HL-60 (cell line): ENCODE data around the gene LRRC61.

Experiments used
- DNase-seq, 2 experiments: peaks; one replicate each; pipeline ENCODE4 v3.0.0-alpha.2; 2010 to 2020; ENCODE audit warnings: low read depth in 1 of 2, low spot score in 1 of 2
- H3K27ac ChIP-seq: fragments of 250-450 bp; sonication (Bioruptor Pico); replicated peaks from 2 replicates; pipeline ENCODE4 v1.5.1; 2020; ENCODE audit warnings: mild to moderate bottlenecking, moderate library complexity
- H3K27me3 ChIP-seq: fragments of 250-450 bp; sonication (Bioruptor Pico); 2 replicates; pipeline ENCODE4 v1.5.1; 2021; ENCODE audit warnings: mild to moderate bottlenecking, moderate library complexity; ENCODE audit not compliant: insufficient read depth, poor library complexity, severe bottlenecking
- H3K4me3 ChIP-seq: replicated peaks from 2 replicates; pipeline ENCODE4 v1.5.1; 2011; ENCODE audit warnings: mild to moderate bottlenecking, control low read depth, low read length; ENCODE audit not compliant: insufficient read depth
- GABPA ChIP-seq: IDR thresholded peaks from 2 replicates; pipeline ENCODE4 v1.6.1; 2012; ENCODE audit warnings: low read depth
- POLR2AphosphoS5 ChIP-seq: IDR thresholded peaks from 2 replicates; pipeline ENCODE4 v1.6.1; 2012; ENCODE audit warnings: low read depth
- REST ChIP-seq: IDR thresholded peaks from 2 replicates; pipeline ENCODE4 v1.6.1; 2012; ENCODE audit warnings: low read depth; ENCODE audit not compliant: insufficient replicate concordance
- SPI1 ChIP-seq: IDR thresholded peaks from 2 replicates; pipeline ENCODE4 v1.6.1; 2012; ENCODE audit warnings: low read depth, mild to moderate bottlenecking, borderline replicate concordance
- TF ChIP-seq, protein P1 (sequence below): IDR thresholded peaks from one replicate; pipeline ENCODE4 v1.5.1; 2011; ENCODE audit warnings: low read length, control low read depth, inconsistent platforms; ENCODE audit not compliant: insufficient read depth

LRRC61 gene

DNA sequence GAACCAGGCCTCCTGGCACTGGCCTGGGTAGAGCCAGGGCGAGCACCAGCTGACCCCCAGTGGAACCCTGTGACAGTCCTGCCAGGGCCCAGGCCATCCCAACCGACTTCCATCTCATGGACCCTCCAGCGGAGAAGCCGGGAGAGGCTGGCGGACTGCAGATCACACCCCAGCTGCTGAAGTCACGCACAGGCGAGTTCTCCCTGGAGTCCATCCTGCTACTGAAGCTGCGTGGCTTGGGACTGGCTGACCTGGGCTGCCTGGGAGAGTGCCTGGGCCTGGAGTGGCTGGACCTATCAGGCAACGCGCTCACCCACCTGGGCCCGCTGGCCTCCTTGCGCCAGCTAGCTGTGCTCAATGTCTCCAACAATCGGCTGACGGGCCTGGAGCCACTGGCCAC, 13.6 kb downstream of the LRRC61 start:
- TF ChIP-seq, protein P1, sequence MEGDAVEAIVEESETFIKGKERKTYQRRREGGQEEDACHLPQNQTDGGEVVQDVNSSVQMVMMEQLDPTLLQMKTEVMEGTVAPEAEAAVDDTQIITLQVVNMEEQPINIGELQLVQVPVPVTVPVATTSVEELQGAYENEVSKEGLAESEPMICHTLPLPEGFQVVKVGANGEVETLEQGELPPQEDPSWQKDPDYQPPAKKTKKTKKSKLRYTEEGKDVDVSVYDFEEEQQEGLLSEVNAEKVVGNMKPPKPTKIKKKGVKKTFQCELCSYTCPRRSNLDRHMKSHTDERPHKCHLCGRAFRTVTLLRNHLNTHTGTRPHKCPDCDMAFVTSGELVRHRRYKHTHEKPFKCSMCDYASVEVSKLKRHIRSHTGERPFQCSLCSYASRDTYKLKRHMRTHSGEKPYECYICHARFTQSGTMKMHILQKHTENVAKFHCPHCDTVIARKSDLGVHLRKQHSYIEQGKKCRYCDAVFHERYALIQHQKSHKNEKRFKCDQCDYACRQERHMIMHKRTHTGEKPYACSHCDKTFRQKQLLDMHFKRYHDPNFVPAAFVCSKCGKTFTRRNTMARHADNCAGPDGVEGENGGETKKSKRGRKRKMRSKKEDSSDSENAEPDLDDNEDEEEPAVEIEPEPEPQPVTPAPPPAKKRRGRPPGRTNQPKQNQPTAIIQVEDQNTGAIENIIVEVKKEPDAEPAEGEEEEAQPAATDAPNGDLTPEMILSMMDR, result no peak
- TF ChIP-seq POLR2AphosphoS5, result no peak
- TF ChIP-seq SPI1, result no peak
- TF ChIP-seq REST, result no peak
- TF ChIP-seq GABPA, result no peak
- DNase-seq, result no peak
- Histone ChIP-seq H3K27me3 (peaks cover 4% of the 10 kb centered on the region), H3K27ac (no peak overlapping the region), H3K4me3 (no peak overlapping the region)

DNA sequence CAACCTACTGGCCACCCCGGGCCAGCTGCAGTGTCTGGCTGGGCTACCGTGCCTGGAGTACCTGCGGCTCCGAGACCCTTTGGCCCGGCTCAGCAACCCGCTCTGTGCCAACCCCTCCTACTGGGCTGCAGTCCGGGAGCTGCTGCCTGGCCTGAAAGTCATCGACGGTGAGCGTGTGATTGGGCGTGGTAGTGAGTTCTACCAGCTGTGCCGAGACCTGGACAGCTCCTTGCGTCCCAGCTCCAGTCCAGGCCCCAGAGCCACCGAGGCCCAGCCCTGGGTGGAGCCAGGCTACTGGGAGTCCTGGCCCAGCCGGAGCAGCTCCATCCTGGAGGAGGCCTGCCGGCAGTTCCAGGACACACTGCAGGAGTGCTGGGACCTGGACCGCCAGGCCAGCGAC, 14.0 kb downstream of the LRRC61 start:
- no peak for DNase-seq
- TF ChIP-seq REST (no peak), GABPA (no peak), SPI1 (no peak), POLR2AphosphoS5 (no peak)
- TF ChIP-seq, protein P1, result no peak
- Histone ChIP-seq H3K27ac (no peak overlapping the region), H3K4me3 (no peak overlapping the region), H3K27me3 (peaks cover 7% of the 10 kb centered on the region)

- no peak overlapping the region for H3K27ac ChIP-seq
- no peak overlapping the region for H3K4me3 ChIP-seq
- peaks cover 7% of the 10 kb centered on the region for H3K27me3 ChIP-seq
- no peak for TF ChIP-seq GABPA
- no peak for DNase-seq
These were observed 14.5 kb downstream of the LRRC61 start for GRCh38 chr7:150337659-150338081.

- H3K27me3 ChIP-seq, result peaks cover 7% of the 10 kb centered on the region
- H3K27ac ChIP-seq, result no peak overlapping the region
- DNase-seq, result no peak
- H3K4me3 ChIP-seq, result no peak overlapping the region
- TF ChIP-seq REST (no peak), SPI1 (0 out of 2 replicates have a peak, but pooled peaks have one; percentile 4), POLR2AphosphoS5 (no peak), GABPA (no peak)
- TF ChIP-seq, protein P1, result no peak
These were observed 15.1 kb downstream of the LRRC61 start for GRCh38 chr7:150338166-150338829.
